PC-3 (cell line): ENCODE measurements around the gene DHH. TPM values are rescaled to one million over a fixed set of nuclear protein-coding genes. Genes with fewer than 3 reads are reported as not detected.

Experiments used
- ATAC-seq: fragments of 200-7000 bp; cut with Tn5 transposase; 2 replicates; pipeline ENCODE4 v1.9.1; 2020; ENCODE audit warnings: mild to moderate bottlenecking, moderate library complexity
- BruUV-seq: library from RNA; stranded (reverse); fragments of 400-500 nt; replicated peaks from 2 replicates; lab custom pipeline; 2021; lab: Mats Ljungman, UMichigan
- CTCF ChIA-PET: fragments of 300-600 bp; sonication (Branson Sonifier 250); formaldehyde crosslinking; loops from one replicate; lab custom pipeline; 2022; ENCODE audit warnings: antibody characterized with exemption; lab: Charles Lee
- POLR2A ChIA-PET: fragments of 300-600 bp; sonication (Branson Sonifier 250); formaldehyde crosslinking; loops from one replicate; lab custom pipeline; 2022; ENCODE audit warnings: antibody characterized with exemption; ENCODE audit not compliant: unreplicated experiment; lab: Charles Lee
- DNase-seq: peaks from one replicate; pipeline ENCODE4 v3.0.0-alpha.2; 2015
- H2AFZ ChIP-seq: fragments of 300-600 bp; sonication (generic); 2 replicates; pipeline ENCODE4 v1.6.0; 2016; ENCODE audit warnings: antibody characterized with exemption, low read length
- H3F3A ChIP-seq: fragments of 300-600 bp; sonication (generic); one replicate; pipeline ENCODE4 v1.6.0; 2017; ENCODE audit warnings: antibody characterized with exemption, low read length, control low read depth, mild to moderate bottlenecking; ENCODE audit not compliant: unreplicated experiment
- H3K27ac ChIP-seq: fragments of 300-600 bp; sonication (generic); 2 replicates; pipeline ENCODE4 v1.5.1; 2016; ENCODE audit warnings: mild to moderate bottlenecking, low read length
- H3K27me3 ChIP-seq: fragments of 300-600 bp; sonication (generic); 2 replicates; pipeline ENCODE4 v1.6.1; 2016; ENCODE audit warnings: low read length, mixed read lengths
- H3K36me3 ChIP-seq: fragments of 300-600 bp; sonication (generic); 2 replicates; pipeline ENCODE4 v1.6.1; 2016; ENCODE audit warnings: low read depth, mixed run types, low read length, mixed read lengths
- H3K4me1 ChIP-seq: fragments of 300-600 bp; sonication (generic); 2 replicates; pipeline ENCODE4 v1.5.1; 2016; ENCODE audit warnings: low read length; ENCODE audit not compliant: insufficient read depth
- H3K4me2 ChIP-seq: fragments of 300-600 bp; sonication (generic); 2 replicates; pipeline ENCODE4 v1.6.0; 2016; ENCODE audit warnings: low read length
- H3K4me3 ChIP-seq: fragments of 300-600 bp; sonication (generic); 2 replicates; pipeline ENCODE4 v1.5.1; 2016; ENCODE audit warnings: mild to moderate bottlenecking, low read length, mixed read lengths
- H3K79me2 ChIP-seq: fragments of 300-600 bp; sonication (generic); 2 replicates; pipeline ENCODE4 v1.6.1; 2017; ENCODE audit warnings: low read length, mixed read lengths
- H3K9ac ChIP-seq: fragments of 300-600 bp; sonication (generic); 2 replicates; pipeline ENCODE4 v1.6.0; 2016; ENCODE audit warnings: mild to moderate bottlenecking, low read length
- H3K9me2 ChIP-seq: fragments of 300-600 bp; sonication (generic); replicated peaks from 2 replicates; pipeline ENCODE4 v1.6.1; 2016; ENCODE audit warnings: mixed run types, low read length, mixed read lengths
- H3K9me3 ChIP-seq: fragments of 300-600 bp; sonication (generic); 2 replicates; pipeline ENCODE4 v1.6.1; 2016; ENCODE audit warnings: low read length, mixed read lengths
- H4K20me1 ChIP-seq: fragments of 300-600 bp; sonication (generic); 2 replicates; pipeline ENCODE4 v1.6.1; 2016; ENCODE audit warnings: low read length, mixed read lengths
- EZH2 ChIP-seq: fragments of 300-600 bp; sonication (generic); IDR thresholded peaks from one replicate; pipeline ENCODE4 v1.6.1; 2017; ENCODE audit warnings: antibody characterized with exemption, mild to moderate bottlenecking, low read length; ENCODE audit not compliant: unreplicated experiment
- EZH2phosphoT487 ChIP-seq: fragments of 300-600 bp; sonication (generic); IDR thresholded peaks from 2 replicates; pipeline ENCODE4 v1.6.1; 2018; ENCODE audit warnings: mild to moderate bottlenecking, antibody characterized with exemption, low read length, borderline replicate concordance
- intact Hi-C: fragments of 100-400 bp; cut with micrococcal nuclease; formaldehyde crosslinking; loops from 2 replicates; pipeline ENCODE4 v1.9.0; 2023
- total RNA-seq: library from RNA; depleted of rRNA; stranded (reverse); fragments of >200 nt; gene quantifications from 2 replicates; pipeline ENCODE4 v1.2.3, GENCODE V29; 2014
- TF ChIP-seq, protein P1 (sequence below): fragments of 300-600 bp; sonication (generic); conservative IDR thresholded peaks from 2 replicates; pipeline ENCODE4 v1.5.1; 2017; ENCODE audit warnings: antibody characterized with exemption, low read depth, mild to moderate bottlenecking, low read length

Gene DHH
- total RNA-seq, 1 experiment from 2014 or later, result 0.04 TPM

DNA sequence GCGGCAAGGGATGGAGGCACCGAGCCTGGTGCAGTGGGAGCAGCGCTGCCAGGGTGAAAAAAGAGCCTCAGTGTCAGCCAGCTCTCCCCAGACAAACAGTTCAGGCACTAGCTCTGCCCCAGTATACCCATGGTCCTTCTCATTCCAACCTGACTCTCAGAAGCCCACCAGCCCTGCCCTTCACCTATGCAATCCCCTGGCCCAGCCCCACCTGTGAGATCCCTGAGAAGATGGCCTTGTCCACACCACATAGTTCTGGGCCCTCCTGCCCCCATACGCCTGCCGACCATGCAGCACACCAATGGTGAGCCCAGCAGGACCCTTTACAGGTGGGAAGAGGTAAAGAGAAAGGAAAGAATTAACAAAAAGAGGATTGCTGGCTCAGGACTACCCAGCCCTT is 40.5 kb downstream of the DHH start:
- Histone ChIP-seq H3K36me3 (peaks cover 57% of the 10 kb centered on the region), H3K4me1 (peaks cover 30% of the 10 kb centered on the region), H3F3A (no peaks in the 10 kb centered on the region), H2AFZ (no peak overlapping the region), H3K79me2 (peaks cover 60% of the 10 kb centered on the region), H3K9ac (no peak overlapping the region), H3K9me2 (no peaks in the 10 kb centered on the region), H4K20me1 (peaks cover 65% of the 10 kb centered on the region), H3K9me3 (no peaks in the 10 kb centered on the region), H3K4me2 (no peak overlapping the region), H3K4me3 (no peak overlapping the region), H3K27ac (no peak overlapping the region), H3K27me3 (no peaks in the 10 kb centered on the region)
- TF ChIP-seq EZH2 (no peak), EZH2phosphoT487 (no peak)
- TF ChIP-seq, protein P1, sequence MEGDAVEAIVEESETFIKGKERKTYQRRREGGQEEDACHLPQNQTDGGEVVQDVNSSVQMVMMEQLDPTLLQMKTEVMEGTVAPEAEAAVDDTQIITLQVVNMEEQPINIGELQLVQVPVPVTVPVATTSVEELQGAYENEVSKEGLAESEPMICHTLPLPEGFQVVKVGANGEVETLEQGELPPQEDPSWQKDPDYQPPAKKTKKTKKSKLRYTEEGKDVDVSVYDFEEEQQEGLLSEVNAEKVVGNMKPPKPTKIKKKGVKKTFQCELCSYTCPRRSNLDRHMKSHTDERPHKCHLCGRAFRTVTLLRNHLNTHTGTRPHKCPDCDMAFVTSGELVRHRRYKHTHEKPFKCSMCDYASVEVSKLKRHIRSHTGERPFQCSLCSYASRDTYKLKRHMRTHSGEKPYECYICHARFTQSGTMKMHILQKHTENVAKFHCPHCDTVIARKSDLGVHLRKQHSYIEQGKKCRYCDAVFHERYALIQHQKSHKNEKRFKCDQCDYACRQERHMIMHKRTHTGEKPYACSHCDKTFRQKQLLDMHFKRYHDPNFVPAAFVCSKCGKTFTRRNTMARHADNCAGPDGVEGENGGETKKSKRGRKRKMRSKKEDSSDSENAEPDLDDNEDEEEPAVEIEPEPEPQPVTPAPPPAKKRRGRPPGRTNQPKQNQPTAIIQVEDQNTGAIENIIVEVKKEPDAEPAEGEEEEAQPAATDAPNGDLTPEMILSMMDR, result no peak
- intact Hi-C loops, result no loop called here
- ATAC-seq, result no peak
- ChIA-PET CTCF (no interaction called here), POLR2A (no interaction called here)
- BruUV-seq, result no TSS peak
- DNase-seq, result no peak

DNA sequence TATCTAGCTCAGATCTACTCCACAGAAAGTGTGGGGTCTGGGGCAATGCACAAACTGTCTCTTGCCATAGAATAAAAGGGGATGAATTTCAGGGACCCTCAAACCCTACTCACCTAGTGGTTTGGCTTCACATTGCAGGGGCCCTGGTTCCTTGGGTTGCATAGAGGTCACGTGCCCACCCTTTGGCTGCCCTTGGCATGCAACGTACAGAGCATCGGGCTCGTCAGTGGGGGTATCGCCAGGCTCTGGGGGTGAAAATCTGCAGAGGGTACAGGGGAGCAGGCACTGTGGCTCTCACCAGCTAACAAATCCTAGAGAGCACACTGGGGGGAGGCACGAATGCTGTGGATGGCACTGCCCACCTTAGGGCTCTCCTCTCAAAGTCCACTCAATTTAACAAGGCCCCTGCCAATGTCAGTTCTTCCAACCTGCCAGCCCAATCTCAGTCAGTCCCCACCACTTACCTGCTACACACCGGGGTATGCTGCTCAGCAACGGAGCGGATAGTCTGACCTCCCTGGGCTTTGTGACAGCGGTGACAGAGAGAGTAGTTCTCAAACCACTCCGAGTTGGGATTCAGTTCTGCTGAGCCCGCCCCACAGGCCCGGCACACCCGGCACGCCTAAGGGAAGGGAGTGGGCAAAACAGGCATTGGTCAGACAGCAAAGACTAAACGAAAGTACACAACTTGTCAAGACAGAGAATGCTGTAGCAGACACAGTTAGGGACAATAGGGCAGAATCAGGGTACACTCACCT is 42.0 kb downstream of the DHH start:
- no peak overlapping the region for H2AFZ ChIP-seq
- H3K9me2 ChIP-seq, result no peaks in the 10 kb centered on the region
- no peak overlapping the region for H3K4me2 ChIP-seq
- H3K9ac ChIP-seq, result no peak overlapping the region
- DNase-seq (no peak), ATAC-seq (no peak)
- H4K20me1 ChIP-seq, result peaks cover 50% of the 10 kb centered on the region
- H3K27me3 ChIP-seq, result no peaks in the 10 kb centered on the region
- no peak overlapping the region for H3K27ac ChIP-seq
- H3K4me1 ChIP-seq, result peaks cover 26% of the 10 kb centered on the region
- H3K9me3 ChIP-seq, result no peaks in the 10 kb centered on the region
- ChIA-PET POLR2A (no interaction called here), CTCF (no interaction called here)
- intact Hi-C loops, result no loop called here
- BruUV-seq, result TSS peak; percentile 7
- no peak overlapping the region for H3K4me3 ChIP-seq
- TF ChIP-seq, protein P1, result no peak
- no peak for TF ChIP-seq EZH2
- no peak for TF ChIP-seq EZH2phosphoT487
- no peaks in the 10 kb centered on the region for H3F3A ChIP-seq
- H3K36me3 ChIP-seq, result peaks cover 72% of the 10 kb centered on the region
- H3K79me2 ChIP-seq, result peaks cover 46% of the 10 kb centered on the region

DNA sequence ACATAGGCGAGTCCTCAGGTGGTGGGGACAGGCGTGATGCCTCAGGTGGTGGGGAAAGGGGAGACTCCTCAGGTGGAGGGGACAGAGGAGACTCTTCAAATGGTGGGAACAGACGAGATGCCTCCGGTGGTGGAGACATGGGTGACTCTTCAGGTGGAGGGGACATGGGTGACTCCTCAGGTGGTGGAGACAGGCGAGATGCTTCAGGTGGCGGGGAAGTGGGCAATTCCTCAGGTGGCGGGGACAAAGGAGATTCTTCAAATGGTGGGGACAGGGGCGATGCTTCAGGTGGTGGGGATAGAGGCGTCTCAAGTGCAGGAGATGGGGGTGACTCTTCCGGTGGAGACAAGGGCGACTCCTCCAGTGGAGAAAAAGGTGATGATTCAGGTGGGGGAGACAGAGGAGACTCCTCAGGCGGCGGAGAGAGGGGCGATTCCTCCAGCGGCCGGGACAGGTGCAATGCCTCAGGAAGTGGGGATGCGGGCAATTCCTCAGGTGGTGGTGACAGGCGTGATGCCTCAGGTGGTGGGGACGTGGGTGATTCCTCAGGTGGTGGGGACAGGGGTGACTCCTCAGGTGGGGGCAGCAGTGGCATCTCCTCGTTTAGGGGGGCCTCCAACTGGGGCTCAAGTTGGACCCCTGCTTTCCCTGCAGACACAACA is 42.7 kb downstream of the DHH start:
- H3K27ac ChIP-seq, result no peak overlapping the region
- no peak for TF ChIP-seq EZH2phosphoT487
- TF ChIP-seq, protein P1, result no peak
- no peak for TF ChIP-seq EZH2
- H2AFZ ChIP-seq, result no peak overlapping the region
- H3K4me2 ChIP-seq, result no peak overlapping the region
- CTCF ChIA-PET, result no interaction called here
- peaks cover 43% of the 10 kb centered on the region for H4K20me1 ChIP-seq
- no TSS peak for BruUV-seq
- no peak for ATAC-seq
- peaks cover 38% of the 10 kb centered on the region for H3K79me2 ChIP-seq
- H3K9ac ChIP-seq, result no peak overlapping the region
- no peaks in the 10 kb centered on the region for H3K9me3 ChIP-seq
- no peaks in the 10 kb centered on the region for H3K9me2 ChIP-seq
- no peak overlapping the region for H3K4me3 ChIP-seq
- H3K36me3 ChIP-seq, result peaks cover 72% of the 10 kb centered on the region
- peaks cover 18% of the 10 kb centered on the region for H3K4me1 ChIP-seq
- H3K27me3 ChIP-seq, result no peaks in the 10 kb centered on the region
- no peak for DNase-seq
- POLR2A ChIA-PET, result no interaction called here
- intact Hi-C loops, result no loop called here
- H3F3A ChIP-seq, result no peaks in the 10 kb centered on the region
